H9 (cell line): ENCODE measurements around the gene ABCA7. TPM values are rescaled to one million over a fixed set of nuclear protein-coding genes. Genes with fewer than 3 reads are reported as not detected.
A peak's percentile ranks its signal among the peaks of the same experiment; 100 is the strongest.

Experiments
- DNase-seq: peaks from one replicate; pipeline ENCODE4 v3.0.0-alpha.2; 2017
- H2AFZ ChIP-seq: one replicate; pipeline ENCODE4 v1.6.1; 2013; ENCODE audit warnings: mild to moderate bottlenecking, low read length, control low read depth, moderate library complexity
- H2AK5ac ChIP-seq: 2 replicates; pipeline ENCODE4 v1.6.1; 2013; ENCODE audit warnings: low read length, control low read depth, mixed read lengths; ENCODE audit not compliant: insufficient read length
- H2BK120ac ChIP-seq: one replicate; pipeline ENCODE4 v1.6.1; 2013; ENCODE audit warnings: low read depth, mild to moderate bottlenecking, low read length, control low read depth, inconsistent platforms; ENCODE audit not compliant: poor library complexity, severe bottlenecking
- H2BK12ac ChIP-seq: 2 replicates; pipeline ENCODE4 v1.6.1; 2013; ENCODE audit warnings: low read length, control low read depth, mixed read lengths, low read depth; ENCODE audit not compliant: insufficient read length
- H2BK15ac ChIP-seq: 2 replicates; pipeline ENCODE4 v1.6.1; 2013; ENCODE audit warnings: low read depth, low read length, control low read depth
- H2BK20ac ChIP-seq: one replicate; pipeline ENCODE4 v1.6.1; 2013; ENCODE audit warnings: low read depth, mild to moderate bottlenecking, low read length, control low read depth, inconsistent platforms; ENCODE audit not compliant: poor library complexity, severe bottlenecking
- H2BK5ac ChIP-seq: 2 replicates; pipeline ENCODE4 v1.6.1; 2013; ENCODE audit warnings: low read length, control low read depth, mixed read lengths; ENCODE audit not compliant: insufficient read length
- H3K14ac ChIP-seq: 2 replicates; pipeline ENCODE4 v1.6.1; 2013; ENCODE audit warnings: low read length, control low read depth; ENCODE audit not compliant: insufficient read depth
- H3K18ac ChIP-seq: 2 replicates; pipeline ENCODE4 v1.6.1; 2013; ENCODE audit warnings: low read depth, mild to moderate bottlenecking, mixed read lengths, low read length, control low read depth; ENCODE audit not compliant: insufficient read length
- H3K23ac ChIP-seq: 2 replicates; pipeline ENCODE4 v1.6.1; 2013; ENCODE audit warnings: low read length, control low read depth, mixed read lengths, low read depth; ENCODE audit not compliant: insufficient read length
- H3K23me2 ChIP-seq: 2 replicates; pipeline ENCODE4 v1.6.1; 2013; ENCODE audit warnings: low read depth, mild to moderate bottlenecking, mixed read lengths, low read length, control low read depth; ENCODE audit not compliant: insufficient read length, poor library complexity, severe bottlenecking
- H3K27ac ChIP-seq: 2 replicates; pipeline ENCODE4 v1.5.1; 2013; ENCODE audit warnings: low read length, control low read depth, mixed read lengths, low read depth; ENCODE audit not compliant: insufficient read length
- H3K27me3 ChIP-seq: 2 replicates; pipeline ENCODE4 v1.6.1; 2013; ENCODE audit warnings: low read length, control low read depth, inconsistent platforms; ENCODE audit not compliant: insufficient read depth
- H3K4ac ChIP-seq: 2 replicates; pipeline ENCODE4 v1.6.1; 2013; ENCODE audit warnings: low read depth, mild to moderate bottlenecking, control low read depth, inconsistent platforms, low read length, moderate library complexity
- H3K4me1 ChIP-seq: 2 replicates; pipeline ENCODE4 v1.6.1; 2013; ENCODE audit warnings: low read length, control low read depth, inconsistent platforms; ENCODE audit not compliant: insufficient read depth
- H3K4me2 ChIP-seq: 2 replicates; pipeline ENCODE4 v1.6.1; 2013; ENCODE audit warnings: low read length, control low read depth, mixed read lengths; ENCODE audit not compliant: insufficient read length, insufficient read depth
- H3K56ac ChIP-seq: 2 replicates; pipeline ENCODE4 v1.6.1; 2013; ENCODE audit warnings: low read depth, mild to moderate bottlenecking, mixed read lengths, low read length, control low read depth; ENCODE audit not compliant: insufficient read length
- H3K79me1 ChIP-seq: 2 replicates; pipeline ENCODE4 v1.6.1; 2013; ENCODE audit warnings: low read depth, mild to moderate bottlenecking, moderate library complexity, low read length, control low read depth, inconsistent platforms; ENCODE audit not compliant: insufficient read depth, poor library complexity, severe bottlenecking
- H3K79me2 ChIP-seq: 2 replicates; pipeline ENCODE4 v1.6.1; 2013; ENCODE audit warnings: low read length, control low read depth, inconsistent platforms; ENCODE audit not compliant: insufficient read depth
- H3K9ac ChIP-seq: 2 replicates; pipeline ENCODE4 v1.6.1; 2013; ENCODE audit warnings: low read length, control low read depth, mixed read lengths; ENCODE audit not compliant: insufficient read length; ENCODE audit errors: extremely low read depth
- H3K9me3 ChIP-seq: one replicate; pipeline ENCODE4 v1.6.1; 2013; ENCODE audit warnings: low read depth, low read length, inconsistent platforms; ENCODE audit not compliant: control insufficient read depth
- H3T11ph ChIP-seq: one replicate; pipeline ENCODE4 v1.6.1; 2013; ENCODE audit warnings: mild to moderate bottlenecking, low read length, control low read depth, inconsistent platforms
- H4K20me1 ChIP-seq: one replicate; pipeline ENCODE4 v1.6.1; 2013; ENCODE audit not compliant: control insufficient read depth, insufficient read length, insufficient read depth
- H4K5ac ChIP-seq: 2 replicates; pipeline ENCODE4 v1.6.1; 2013; ENCODE audit warnings: low read depth, mild to moderate bottlenecking, mixed read lengths, low read length, control low read depth; ENCODE audit not compliant: insufficient read length
- H4K8ac ChIP-seq: replicated peaks from 2 replicates; pipeline ENCODE4 v1.6.1; 2013; ENCODE audit warnings: low read length, control low read depth, mixed read lengths, low read depth; ENCODE audit not compliant: insufficient read length
- H4K91ac ChIP-seq: 2 replicates; pipeline ENCODE4 v1.6.1; 2013; ENCODE audit warnings: low read depth, mild to moderate bottlenecking, moderate library complexity, mixed read lengths, low read length, control low read depth; ENCODE audit not compliant: insufficient read length
- H3K27ac Mint-ChIP-seq, 3 experiments: 2 replicates in 2 of 3; 3 replicates in 1 of 3; pipeline ENCODE4 v1.8.0; 2020 to 2021; ENCODE audit warnings: mixed read lengths in 3 of 3, mild to moderate bottlenecking in 1 of 3, moderate library complexity in 1 of 3
- H3K27me3 Mint-ChIP-seq: 2 replicates; pipeline ENCODE4 v1.8.0; 2021; ENCODE audit warnings: low read depth, mild to moderate bottlenecking, moderate library complexity, mixed read lengths
- H3K36me3 Mint-ChIP-seq, 3 experiments: 2 replicates in 2 of 3; 3 replicates in 1 of 3; pipeline ENCODE4 v1.8.0; 2020 to 2021; ENCODE audit warnings: low read depth in 3 of 3, mixed read lengths in 3 of 3; ENCODE audit not compliant: insufficient read depth in 1 of 3
- H3K4me1 Mint-ChIP-seq, 2 experiments: 2 replicates each; pipeline ENCODE4 v1.8.0; 2020; ENCODE audit warnings: mixed read lengths in 2 of 2
- H3K4me3 Mint-ChIP-seq, 2 experiments: 2 replicates in 1 of 2; 3 replicates in 1 of 2; pipeline ENCODE4 v1.8.0; 2020 to 2021; ENCODE audit warnings: mild to moderate bottlenecking in 2 of 2, mixed read lengths in 2 of 2, moderate library complexity in 1 of 2
- H3K9me3 Mint-ChIP-seq, 2 experiments: 2 replicates in 1 of 2; 3 replicates in 1 of 2; pipeline ENCODE4 v1.8.0; 2020; ENCODE audit warnings: mild to moderate bottlenecking in 2 of 2, mixed read lengths in 2 of 2, moderate library complexity in 1 of 2
- WGBS: extraction: QIAGEN DNeasy Blood & Tissue Kit; methylation state at CpG from one replicate; pipeline ENCODE4 v1.1.7; 2013; ENCODE audit warnings: missing lambda C conversion rate, low lambda C conversion rate, mixed read lengths; ENCODE audit not compliant: insufficient read length; ENCODE audit errors: extremely low coverage; 5-methylcytosine and 5-hydroxymethylcytosine counted together
- total RNA-seq: library from RNA; stranded (reverse); gene quantifications from 2 replicates; pipeline ENCODE4 v1.2.1, GENCODE V29; 2021
- TF ChIP-seq, protein P1 (sequence below): fragments of 200-600 bp; sonication (generic); conservative IDR thresholded peaks from 3 replicates; pipeline ENCODE4 v1.8.0; 2021; ENCODE audit warnings: antibody characterized with exemption, mild to moderate bottlenecking

Gene ABCA7
- total RNA-seq, 1 experiment from 2014 or later: 34.6 TPM

DNA sequence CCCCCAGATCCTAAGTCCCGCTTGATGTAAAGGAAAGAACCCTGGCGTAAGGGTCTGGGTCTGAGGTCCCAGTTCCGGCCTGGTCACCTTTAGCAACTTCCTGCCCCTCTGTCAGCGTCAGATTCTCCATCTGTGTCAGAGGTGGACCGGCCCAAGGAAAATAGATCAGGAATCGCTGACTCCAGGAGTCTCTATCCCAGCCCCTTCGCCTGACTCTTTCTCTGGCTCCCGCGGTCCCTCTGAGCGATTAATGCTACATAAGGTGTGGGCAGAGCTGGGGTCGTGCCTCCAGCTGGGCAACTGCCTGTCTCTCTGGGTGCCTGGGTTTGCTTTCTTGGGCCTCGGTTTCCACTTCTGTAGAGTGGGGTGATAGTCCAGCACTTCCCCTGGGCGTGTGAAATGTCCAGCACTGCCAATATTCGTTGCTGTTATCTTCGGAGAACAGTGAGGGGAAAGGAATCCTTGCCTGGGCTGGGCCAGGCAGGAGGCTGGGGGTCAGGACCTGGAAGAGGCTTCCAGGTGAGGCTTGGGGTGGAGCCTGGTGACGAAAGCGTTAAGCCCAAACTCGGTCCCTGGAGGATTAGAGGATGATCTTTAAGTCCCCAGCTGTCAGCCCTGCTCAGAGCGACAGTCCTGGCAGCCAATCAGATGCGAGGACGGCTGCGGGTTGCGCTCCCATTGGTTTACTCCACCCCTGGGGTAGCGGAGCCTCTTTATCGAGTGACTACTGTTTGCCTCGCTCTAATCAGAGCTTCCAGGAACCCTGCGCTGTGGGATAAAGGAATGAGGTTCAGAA lies 767 bp downstream of the ABCA7 start:
- no peak overlapping the region for H2BK5ac ChIP-seq
- H3K23ac ChIP-seq: no peak overlapping the region
- Mint-ChIP-seq H3K4me1 (peaks cover 13 to 29% of the 10 kb centered on the region in 2 experiments), H3K9me3 (no peaks in the 10 kb centered on the region), H3K36me3 (peaks cover 20 to 49% (median 31%) of the 10 kb centered on the region in 3 experiments; a peak in 6 of 7 replicates), H3K27me3 (peaks cover 2% of the 10 kb centered on the region; the same call in 1 of the 2 replicates), H3K4me3 (peak overlapping the region; percentile 82 to 93), H3K27ac (peak overlapping the region in 2 of 3 experiments; percentile 84 to 95; a peak in 5 of 7 replicates)
- no peak overlapping the region for H3T11ph ChIP-seq
- no peak overlapping the region for H2BK20ac ChIP-seq
- no peak overlapping the region for H3K4ac ChIP-seq
- H2BK120ac ChIP-seq: no peak overlapping the region
- no peaks in the 10 kb centered on the region for H4K20me1 ChIP-seq
- H3K79me1 ChIP-seq: no peaks in the 10 kb centered on the region
- H3K14ac ChIP-seq: no peak overlapping the region
- no peak overlapping the region for H4K8ac ChIP-seq
- peak overlapping the region; percentile 69 for H3K4me2 ChIP-seq
- no peaks in the 10 kb centered on the region for H3K79me2 ChIP-seq
- no peak overlapping the region for H3K56ac ChIP-seq
- no peak overlapping the region for H2AK5ac ChIP-seq
- H2BK15ac ChIP-seq: no peak overlapping the region
- H2BK12ac ChIP-seq: no peak overlapping the region
- H3K27ac ChIP-seq: no peak overlapping the region
- no peaks in the 10 kb centered on the region; the same call in 1 of the 2 replicates for H3K4me1 ChIP-seq
- no peak overlapping the region for H4K5ac ChIP-seq
- H3K9me3 ChIP-seq: no peaks in the 10 kb centered on the region
- peaks cover 9% of the 10 kb centered on the region for H3K23me2 ChIP-seq
- TF ChIP-seq, protein P1, sequence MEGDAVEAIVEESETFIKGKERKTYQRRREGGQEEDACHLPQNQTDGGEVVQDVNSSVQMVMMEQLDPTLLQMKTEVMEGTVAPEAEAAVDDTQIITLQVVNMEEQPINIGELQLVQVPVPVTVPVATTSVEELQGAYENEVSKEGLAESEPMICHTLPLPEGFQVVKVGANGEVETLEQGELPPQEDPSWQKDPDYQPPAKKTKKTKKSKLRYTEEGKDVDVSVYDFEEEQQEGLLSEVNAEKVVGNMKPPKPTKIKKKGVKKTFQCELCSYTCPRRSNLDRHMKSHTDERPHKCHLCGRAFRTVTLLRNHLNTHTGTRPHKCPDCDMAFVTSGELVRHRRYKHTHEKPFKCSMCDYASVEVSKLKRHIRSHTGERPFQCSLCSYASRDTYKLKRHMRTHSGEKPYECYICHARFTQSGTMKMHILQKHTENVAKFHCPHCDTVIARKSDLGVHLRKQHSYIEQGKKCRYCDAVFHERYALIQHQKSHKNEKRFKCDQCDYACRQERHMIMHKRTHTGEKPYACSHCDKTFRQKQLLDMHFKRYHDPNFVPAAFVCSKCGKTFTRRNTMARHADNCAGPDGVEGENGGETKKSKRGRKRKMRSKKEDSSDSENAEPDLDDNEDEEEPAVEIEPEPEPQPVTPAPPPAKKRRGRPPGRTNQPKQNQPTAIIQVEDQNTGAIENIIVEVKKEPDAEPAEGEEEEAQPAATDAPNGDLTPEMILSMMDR: no peak
- H4K91ac ChIP-seq: no peak overlapping the region
- H3K9ac ChIP-seq: peak overlapping the region; percentile 33
- no CpG with 5 or more reads among the region's 27 CpGs for WGBS
- H2AFZ ChIP-seq: no peak overlapping the region
- H3K18ac ChIP-seq: no peak overlapping the region
- peak; percentile 97 for DNase-seq
- H3K27me3 ChIP-seq: no peaks in the 10 kb centered on the region
